Lower lobe of right lung (tissue), 2 donors: Measurements from ENCODE around the gene SH3PXD2A. TPM values are rescaled to one million over a fixed set of nuclear protein-coding genes. Genes with fewer than 3 reads are reported as not detected.

Experiments
- ATAC-seq, 2 donors: fragments of 200-7000 bp; cut with Tn5 transposase; one replicate each; pipeline ENCODE4 v1.9.1; 2020 to 2022; ENCODE audit warnings: mild to moderate bottlenecking in 2 of 2, moderate library complexity in 2 of 2
- DNase-seq: peaks from one replicate; pipeline ENCODE4 v3.0.0-alpha.2; 2020
- H3K27ac ChIP-seq: fragments of 200-600 bp; one replicate; pipeline ENCODE4 v1.8.0; 2022
- H3K27me3 ChIP-seq: fragments of 200-600 bp; one replicate; pipeline ENCODE4 v1.8.0; 2022; ENCODE audit warnings: low read depth
- H3K36me3 ChIP-seq: fragments of 200-600 bp; one replicate; pipeline ENCODE4 v1.8.0; 2022; ENCODE audit warnings: mild to moderate bottlenecking
- H3K4me1 ChIP-seq: fragments of 200-600 bp; one replicate; pipeline ENCODE4 v1.8.0; 2022
- H3K4me3 ChIP-seq: fragments of 200-600 bp; one replicate; pipeline ENCODE4 v1.8.0; 2022; ENCODE audit warnings: mild to moderate bottlenecking
- H3K9me3 ChIP-seq: fragments of 200-600 bp; one replicate; pipeline ENCODE4 v1.8.0; 2022
- intact Hi-C: fragments of 100-400 bp; cut with DNase I; formaldehyde crosslinking; loops from one replicate; pipeline ENCODE4 v1.11.0; 2022
- total RNA-seq: library from RNA; stranded (reverse); fragmentation: NEBNext Ultra II Directional; extraction: Animal tissue kit (Norgen Biotek cat#: 25700); gene quantifications from one replicate; pipeline ENCODE4 v1.2.1, GENCODE V29; 2021
- TF ChIP-seq, protein P1 (sequence below): fragments of 200-600 bp; IDR thresholded peaks from one replicate; pipeline ENCODE4 v1.8.0; 2022; ENCODE audit warnings: antibody characterized with exemption, mild to moderate bottlenecking
- donor health status: DM: no; HTN: yes; CAD: no; lungs with severe emphysema.

The SH3PXD2A gene
- total RNA-seq, 1 donor from 2014 or later, result 34.8 TPM

DNA sequence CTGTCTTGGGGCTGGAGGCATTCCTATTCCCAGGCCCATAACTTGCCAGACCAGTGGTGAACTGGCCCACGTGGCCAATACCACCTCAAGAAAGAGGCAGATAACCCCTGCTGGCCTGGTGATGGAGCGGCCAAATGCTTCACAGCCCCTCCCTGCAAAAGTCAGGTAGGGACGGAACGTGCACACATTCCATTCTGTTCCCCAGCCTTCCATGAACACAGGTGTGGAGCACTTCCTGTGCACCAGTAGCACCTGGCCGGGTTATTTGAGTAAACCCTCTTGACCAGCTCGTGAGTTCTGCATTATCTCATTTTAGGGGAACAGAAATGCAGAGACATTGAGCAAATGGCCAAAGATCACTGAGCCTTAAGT is 134.4 kb downstream of the SH3PXD2A start:
- Histone ChIP-seq H3K36me3 (peaks cover 26% of the 10 kb centered on the region), H3K27ac (no peak overlapping the region), H3K4me3 (no peak overlapping the region), H3K4me1 (no peaks in the 10 kb centered on the region), H3K9me3 (no peaks in the 10 kb centered on the region), H3K27me3 (no peaks in the 10 kb centered on the region)
- intact Hi-C loops, result no loop called here
- no peak for DNase-seq
- peak in 1 of 2 donors; percentile 44 for ATAC-seq
- TF ChIP-seq, protein P1, sequence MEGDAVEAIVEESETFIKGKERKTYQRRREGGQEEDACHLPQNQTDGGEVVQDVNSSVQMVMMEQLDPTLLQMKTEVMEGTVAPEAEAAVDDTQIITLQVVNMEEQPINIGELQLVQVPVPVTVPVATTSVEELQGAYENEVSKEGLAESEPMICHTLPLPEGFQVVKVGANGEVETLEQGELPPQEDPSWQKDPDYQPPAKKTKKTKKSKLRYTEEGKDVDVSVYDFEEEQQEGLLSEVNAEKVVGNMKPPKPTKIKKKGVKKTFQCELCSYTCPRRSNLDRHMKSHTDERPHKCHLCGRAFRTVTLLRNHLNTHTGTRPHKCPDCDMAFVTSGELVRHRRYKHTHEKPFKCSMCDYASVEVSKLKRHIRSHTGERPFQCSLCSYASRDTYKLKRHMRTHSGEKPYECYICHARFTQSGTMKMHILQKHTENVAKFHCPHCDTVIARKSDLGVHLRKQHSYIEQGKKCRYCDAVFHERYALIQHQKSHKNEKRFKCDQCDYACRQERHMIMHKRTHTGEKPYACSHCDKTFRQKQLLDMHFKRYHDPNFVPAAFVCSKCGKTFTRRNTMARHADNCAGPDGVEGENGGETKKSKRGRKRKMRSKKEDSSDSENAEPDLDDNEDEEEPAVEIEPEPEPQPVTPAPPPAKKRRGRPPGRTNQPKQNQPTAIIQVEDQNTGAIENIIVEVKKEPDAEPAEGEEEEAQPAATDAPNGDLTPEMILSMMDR, result no peak

- TF ChIP-seq, protein P1, result no peak
- H3K27ac ChIP-seq, result no peak overlapping the region
- no peak for DNase-seq
These were observed 134.9 kb downstream of the SH3PXD2A start for GRCh38 chr10:103720328-103720963.

DNA sequence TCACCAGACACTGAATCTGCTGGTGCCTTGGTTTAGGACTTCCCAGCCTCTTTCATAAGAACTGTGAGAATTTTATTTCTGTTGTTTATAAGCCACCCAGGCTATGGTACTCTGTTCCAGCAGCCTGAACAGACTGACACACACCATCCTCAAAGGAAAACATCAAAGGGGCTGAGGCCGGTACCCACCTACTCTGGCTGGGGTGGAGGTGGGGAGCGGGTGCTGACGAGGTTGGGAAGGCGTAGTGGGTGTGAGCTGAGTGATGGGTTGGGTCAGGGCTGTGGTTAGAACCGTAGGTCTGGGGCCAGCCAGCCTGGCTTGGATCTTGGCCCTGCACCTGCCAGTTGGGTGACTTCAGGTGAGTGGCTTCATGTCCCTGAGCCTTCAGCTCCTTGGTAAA is 136.3 kb downstream of the SH3PXD2A start:
- Histone ChIP-seq H3K4me1 (no peaks in the 10 kb centered on the region), H3K27ac (no peak overlapping the region), H3K9me3 (no peaks in the 10 kb centered on the region), H3K4me3 (no peak overlapping the region), H3K36me3 (peaks cover 26% of the 10 kb centered on the region), H3K27me3 (no peaks in the 10 kb centered on the region)
- intact Hi-C loops, result no loop called here
- TF ChIP-seq, protein P1, result no peak
- no peak for DNase-seq
- ATAC-seq, result no peak

More at GRCh38 chr10:103720328-103720963, 134.9 kb downstream of the SH3PXD2A start:
- H3K4me1 ChIP-seq, result no peaks in the 10 kb centered on the region
- H3K4me3 ChIP-seq, result no peak overlapping the region
- intact Hi-C loops, result no loop called here
- no peaks in the 10 kb centered on the region for H3K9me3 ChIP-seq
- H3K36me3 ChIP-seq, result peaks cover 26% of the 10 kb centered on the region
- H3K27me3 ChIP-seq, result no peaks in the 10 kb centered on the region
- ATAC-seq, result no peak

DNA sequence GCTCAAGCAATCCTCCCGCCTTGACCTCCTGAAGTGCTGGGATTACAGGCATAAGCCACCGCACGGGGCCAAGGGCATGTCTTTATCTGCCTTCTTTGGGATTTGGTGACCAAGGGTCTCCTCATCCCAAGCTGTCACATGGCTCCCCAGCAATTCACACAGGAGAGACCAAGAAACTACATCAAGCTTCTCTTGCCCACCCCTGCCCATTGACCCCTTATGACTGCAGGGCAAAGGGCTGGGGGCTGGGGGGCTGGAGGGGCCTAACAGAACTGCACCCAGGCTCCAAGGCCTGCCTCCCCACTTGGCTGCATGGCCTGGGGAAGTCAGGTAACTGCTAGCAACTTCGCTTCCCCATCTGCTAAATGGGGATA is 137.1 kb downstream of the SH3PXD2A start:
- H3K4me3 ChIP-seq, result no peak overlapping the region
- no peaks in the 10 kb centered on the region for H3K9me3 ChIP-seq
- intact Hi-C loops, result no loop called here
- no peak for ATAC-seq
- no peaks in the 10 kb centered on the region for H3K4me1 ChIP-seq
- TF ChIP-seq, protein P1, result no peak
- DNase-seq, result no peak
- H3K27me3 ChIP-seq, result no peaks in the 10 kb centered on the region
- no peak overlapping the region for H3K27ac ChIP-seq
- H3K36me3 ChIP-seq, result peaks cover 19% of the 10 kb centered on the region

DNA sequence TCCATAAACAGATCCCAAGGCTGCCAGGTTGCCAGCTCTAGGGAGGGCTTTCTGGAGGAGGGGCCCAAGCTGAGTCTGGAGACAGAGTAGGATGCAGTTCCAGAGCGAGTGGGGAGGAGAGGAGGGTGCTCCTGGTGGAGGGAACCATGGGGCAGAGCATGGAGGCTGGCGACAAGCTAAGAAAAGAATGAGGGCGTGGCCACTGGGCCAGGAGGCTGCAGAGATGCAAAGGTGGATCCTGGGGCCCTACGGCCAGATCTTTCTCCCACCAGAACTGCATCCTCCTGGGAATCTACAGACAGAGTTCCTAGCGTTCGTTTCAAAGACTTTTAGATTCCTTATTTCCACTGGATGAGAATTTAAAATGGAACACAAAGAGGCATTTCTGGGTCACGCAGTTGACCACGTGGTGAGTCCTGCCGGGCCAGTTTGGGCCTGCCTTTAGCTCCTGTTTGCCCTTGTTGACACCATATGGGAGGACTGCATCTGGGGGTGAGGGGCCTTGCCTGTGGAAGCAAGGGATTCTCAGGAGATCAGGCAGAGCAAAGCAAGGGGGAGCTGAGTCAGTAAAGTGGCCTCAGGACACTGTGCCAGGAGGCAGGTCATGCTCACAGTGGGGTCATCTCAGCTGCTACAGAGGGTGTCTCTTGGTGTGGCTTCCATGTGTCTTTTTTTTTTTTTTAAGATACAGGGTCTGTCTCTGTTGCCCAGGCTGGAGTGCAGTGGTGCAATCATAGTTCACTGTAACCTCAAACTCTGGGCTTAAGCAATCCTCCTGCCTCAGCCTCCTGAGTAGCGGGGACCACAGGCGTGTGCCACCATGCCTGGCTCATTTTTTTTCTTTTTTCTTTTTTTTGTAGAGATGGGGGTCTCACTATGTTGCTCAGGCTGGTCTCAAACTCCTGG is 137.8 kb downstream of the SH3PXD2A start:
- TF ChIP-seq, protein P1, result no peak
- intact Hi-C loops, result no loop called here
- no peak overlapping the region for H3K27ac ChIP-seq
- peaks cover 13% of the 10 kb centered on the region for H3K36me3 ChIP-seq
- H3K27me3 ChIP-seq, result no peaks in the 10 kb centered on the region
- DNase-seq, result no peak
- H3K4me3 ChIP-seq, result no peak overlapping the region
- H3K9me3 ChIP-seq, result no peaks in the 10 kb centered on the region
- no peak for ATAC-seq
- H3K4me1 ChIP-seq, result no peaks in the 10 kb centered on the region
